Measurements from ENCODE around the gene TIAM1. TPM values are rescaled to one million over a fixed set of nuclear protein-coding genes. Genes with fewer than 3 reads are reported as not detected.

Gene TIAM1
- total RNA-seq, 1 donor from 2014 or later, result under 0.01 TPM

DNA sequence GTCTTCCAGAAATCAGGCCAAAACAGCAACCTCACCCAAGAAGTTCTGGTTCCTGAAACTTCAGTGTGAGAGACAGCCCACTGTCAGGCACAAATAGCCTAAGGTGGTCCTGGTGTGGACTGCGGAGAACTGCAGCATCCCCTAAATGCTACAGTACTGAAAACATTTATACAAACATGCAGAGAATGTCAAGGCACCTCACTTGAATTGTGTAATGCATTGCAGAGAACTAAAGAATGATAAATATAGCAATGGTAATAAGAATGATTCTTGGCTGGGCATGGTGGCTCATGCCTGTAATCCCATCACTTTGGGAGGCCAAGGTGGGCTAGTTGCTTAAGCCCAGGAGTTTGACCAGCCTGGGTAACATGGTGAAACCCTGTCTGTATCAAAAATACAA is 138.6 kb downstream of the TIAM1 start:
- DNase-seq (ENCODE audit: low read depth in 2 of 2), result no peak

DNA sequence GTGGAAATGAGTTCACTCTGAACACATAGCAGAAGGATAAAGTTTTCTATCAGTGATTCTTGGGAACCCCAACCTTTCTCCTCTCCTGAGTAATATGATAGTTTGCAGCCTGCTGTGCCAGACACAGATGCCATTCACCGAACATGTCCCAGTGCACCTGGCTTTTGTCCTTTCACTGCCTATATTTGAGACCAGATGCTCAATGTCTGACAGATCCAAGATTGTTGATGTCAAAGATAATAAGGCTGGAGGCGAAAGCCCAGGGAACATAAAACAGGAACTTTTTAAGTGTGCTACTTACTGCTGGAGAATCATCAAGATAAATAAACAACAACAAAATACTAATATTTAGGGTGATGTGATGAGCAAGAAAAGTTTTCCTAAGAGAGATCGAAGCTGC is 139.3 kb downstream of the TIAM1 start:
- DNase-seq (ENCODE audit: low read depth in 2 of 2), result no peak

DNA sequence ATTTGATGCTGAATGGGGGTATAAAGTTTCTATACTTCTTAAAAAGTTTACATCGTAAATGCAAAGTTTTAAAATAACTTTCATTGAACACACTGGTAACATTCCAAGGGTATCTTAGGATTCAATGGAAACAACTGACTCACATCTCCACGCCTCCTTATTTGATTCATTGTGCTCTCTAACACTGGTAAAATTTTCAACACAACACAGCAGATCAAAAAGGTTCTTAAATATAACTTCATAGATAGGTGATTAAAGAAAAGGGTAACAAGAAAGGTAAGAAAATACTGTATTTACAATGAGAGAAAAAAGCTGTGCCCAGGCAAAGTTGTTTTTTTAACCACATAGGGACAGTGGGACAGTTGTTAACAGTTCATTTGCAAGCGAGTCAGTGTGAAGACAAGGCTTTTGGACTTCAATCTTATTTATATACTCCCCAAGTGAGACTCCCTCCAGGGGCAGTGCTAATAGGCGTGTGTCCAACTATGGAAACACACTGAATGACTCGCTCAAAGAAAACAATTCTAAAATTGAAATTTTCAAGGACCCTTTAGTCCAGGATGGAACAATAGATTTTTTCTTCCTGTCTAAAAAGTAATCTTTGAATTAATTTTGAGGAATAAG is 140.5 kb downstream of the TIAM1 start:
- DNase-seq (ENCODE audit: low read depth in 2 of 2), result no peak

GRCh38 chr21:31201548-31201947 is 142.5 kb downstream of the TIAM1 start:
- DNase-seq (ENCODE audit: low read depth in 2 of 2), result no peak

- no peak for DNase-seq (ENCODE audit: low read depth in 2 of 2)
Observed at GRCh38 chr21:31201144-31201543, 142.9 kb downstream of the TIAM1 start.

DNA sequence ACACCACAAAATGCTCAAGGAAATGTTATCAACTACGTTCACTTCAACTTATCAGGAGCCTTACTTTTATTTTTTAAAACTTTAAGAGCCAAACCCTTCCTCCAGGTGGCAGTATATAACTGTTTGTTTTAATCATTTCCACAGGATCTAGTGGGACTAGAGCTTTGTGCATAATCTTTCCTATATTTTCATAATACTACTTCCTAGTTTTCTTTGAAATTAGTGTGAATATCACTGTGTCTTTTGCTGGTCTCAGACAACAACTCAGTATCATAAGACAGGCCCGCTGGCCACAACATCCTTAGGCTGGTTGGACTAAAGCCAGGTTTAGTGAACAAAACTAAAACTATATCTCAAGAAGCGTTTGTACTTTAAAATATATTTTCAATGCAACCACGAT is 145.5 kb downstream of the TIAM1 start:
- peak; percentile 54 to 64 for DNase-seq (ENCODE audit: low read depth in 2 of 2)

- no peak for DNase-seq (ENCODE audit: low read depth in 2 of 2)
Observed at GRCh38 chr21:31196724-31197123, 147.3 kb downstream of the TIAM1 start.

DNA sequence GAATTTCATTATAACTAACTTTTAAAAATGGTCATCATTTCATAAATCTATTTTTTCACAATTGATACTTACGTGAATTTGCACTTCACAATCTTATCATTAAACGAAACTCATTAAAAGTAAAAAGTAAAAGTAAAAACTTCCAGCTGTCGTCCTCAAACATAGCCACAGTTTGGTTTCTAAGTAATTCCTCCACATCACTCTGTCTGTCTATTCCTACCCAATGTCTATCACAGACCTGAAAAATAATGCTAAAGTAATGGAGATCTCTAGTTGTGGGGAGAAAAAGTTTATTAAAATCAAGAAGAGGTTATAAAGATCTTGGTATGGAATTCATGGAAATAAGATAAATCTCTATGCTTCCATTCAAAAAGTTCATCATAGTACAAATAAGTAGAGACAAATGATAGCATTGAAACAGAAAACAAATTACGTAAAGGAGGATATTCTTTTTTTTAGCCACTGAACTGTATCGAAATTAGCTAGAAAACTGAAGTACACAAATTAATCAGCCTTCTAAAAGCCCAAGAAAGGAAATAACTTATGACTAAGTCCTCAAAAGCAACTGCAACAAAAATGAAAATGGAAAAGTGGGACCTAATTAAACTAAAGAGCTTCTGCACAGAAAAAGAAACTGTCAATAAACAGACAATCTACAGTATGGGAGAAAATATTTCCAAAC is 148.6 kb downstream of the TIAM1 start:
- no peak for DNase-seq (ENCODE audit: low read depth in 2 of 2)

DNA sequence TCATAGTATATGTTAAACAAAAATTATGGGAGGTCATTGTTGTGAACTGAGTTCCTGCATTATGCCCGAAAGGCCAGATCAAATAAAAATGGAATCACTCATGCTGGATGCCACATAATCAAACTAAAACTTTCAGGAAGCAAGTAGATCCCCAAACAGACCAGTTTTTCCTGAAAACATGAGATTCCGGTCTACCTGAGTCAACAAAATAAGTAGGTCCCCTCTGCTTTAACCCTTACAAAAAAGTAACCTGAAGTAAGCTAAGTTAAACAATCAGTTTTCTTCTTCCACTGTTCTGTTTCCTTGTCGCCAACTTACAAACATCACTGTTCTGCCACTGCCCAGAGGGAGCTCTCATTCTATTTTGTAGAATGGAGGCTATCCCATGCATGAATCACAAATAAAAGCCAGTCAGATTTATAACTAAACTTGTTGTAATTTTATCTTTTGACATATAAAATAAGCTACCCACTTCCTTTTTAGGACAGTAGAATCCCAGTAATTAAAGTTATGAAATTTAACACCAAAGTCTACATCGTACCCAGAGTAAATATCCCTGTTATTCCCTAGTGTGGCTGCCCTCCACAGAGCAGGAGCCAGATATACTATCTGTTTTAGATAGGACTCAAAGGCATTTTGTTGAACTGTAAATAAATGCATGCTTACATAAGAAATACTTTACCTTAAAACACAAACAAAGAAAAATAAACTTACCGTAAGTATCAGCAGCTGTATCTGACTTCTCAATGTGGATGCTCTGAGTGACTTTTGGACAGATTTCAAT is 149.4 kb downstream of the TIAM1 start:
- no peak for DNase-seq (ENCODE audit: low read depth in 2 of 2)

GRCh38 chr21:31193761-31194160 is 150.3 kb downstream of the TIAM1 start:
- DNase-seq (ENCODE audit: low read depth in 2 of 2), result no peak

DNA sequence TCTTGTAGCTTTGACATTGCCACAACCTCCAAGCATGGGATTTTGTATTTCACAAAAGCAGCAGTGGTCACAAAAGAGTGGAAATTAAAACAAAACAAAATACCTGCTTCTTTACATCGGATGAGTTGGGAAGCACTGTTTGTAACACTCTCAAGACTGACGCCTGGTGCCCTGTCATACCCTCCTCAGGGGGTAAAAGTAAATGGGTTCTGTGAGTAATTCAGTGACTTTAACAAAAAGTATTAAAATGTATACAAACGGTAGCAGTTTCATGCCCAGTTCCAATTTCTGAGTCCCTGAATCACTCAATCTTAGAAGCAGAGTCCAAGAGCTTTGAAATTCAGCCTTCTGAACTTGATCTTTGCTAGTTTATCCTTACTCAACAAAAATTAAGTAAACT is 152.5 kb downstream of the TIAM1 start:
- no peak for DNase-seq (ENCODE audit: low read depth in 2 of 2)

DNA sequence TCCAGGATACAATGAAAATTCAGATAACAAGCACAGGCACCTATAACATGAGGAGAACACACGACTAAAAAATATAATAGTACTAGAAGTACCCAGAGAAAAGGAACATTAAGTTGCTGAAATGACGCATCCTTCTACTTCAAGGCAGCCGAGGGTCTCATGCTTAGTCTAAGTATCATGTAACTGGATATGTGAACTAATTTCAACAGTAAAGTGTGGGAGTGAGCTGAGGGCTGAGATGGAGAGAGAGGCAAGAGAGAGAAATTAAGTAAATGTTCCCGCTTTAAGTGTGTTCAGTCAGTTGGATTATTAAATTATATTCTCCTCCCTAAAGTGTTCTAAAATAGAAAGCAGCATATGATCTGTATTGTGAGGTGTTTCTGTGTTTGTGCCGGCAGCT is 153.5 kb downstream of the TIAM1 start:
- no peak for DNase-seq (ENCODE audit: low read depth in 2 of 2)

- no peak for DNase-seq (ENCODE audit: low read depth in 2 of 2)
Observed at GRCh38 chr21:31187499-31187898, 156.6 kb downstream of the TIAM1 start.

- no peak for DNase-seq (ENCODE audit: low read depth in 2 of 2)
Observed at GRCh38 chr21:31186916-31187315, 157.1 kb downstream of the TIAM1 start.

DNA sequence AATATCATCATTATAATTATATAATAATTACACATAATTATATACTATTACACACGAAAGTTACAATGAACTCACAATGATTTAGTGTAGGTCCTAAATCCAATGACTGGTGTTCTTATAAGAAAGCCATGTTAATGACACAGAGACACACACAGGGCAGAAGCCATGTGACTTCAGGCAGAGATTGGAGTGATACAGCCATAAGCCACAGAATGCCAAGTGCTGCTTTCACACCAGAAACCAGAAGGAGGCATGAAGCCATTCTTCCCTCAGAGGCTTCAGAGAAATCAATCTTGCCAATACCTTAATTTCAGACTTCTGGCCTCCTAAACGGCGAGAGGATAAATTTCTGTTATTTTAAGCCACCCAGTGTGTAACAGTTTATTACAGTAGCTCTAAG is 158.4 kb downstream of the TIAM1 start:
- no peak for DNase-seq (ENCODE audit: low read depth in 2 of 2)

DNA sequence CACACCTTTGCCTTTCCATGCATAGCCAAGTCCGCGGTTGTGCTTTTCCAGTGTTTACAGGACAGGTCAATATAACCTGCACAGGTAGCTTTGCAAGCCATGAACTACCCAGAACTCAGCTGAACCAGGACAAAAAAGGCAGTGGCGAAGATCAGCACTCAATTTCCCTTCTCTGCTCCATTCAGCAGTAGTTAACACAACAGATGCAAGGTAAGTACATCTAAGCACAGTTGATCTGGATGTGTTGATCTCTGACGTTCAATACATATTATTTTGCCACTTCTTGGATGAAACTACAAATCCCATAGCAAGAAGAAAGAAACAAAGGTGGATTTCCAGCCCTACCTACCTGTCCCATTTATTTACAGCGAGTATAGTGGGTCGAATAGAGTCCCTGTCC is 159.2 kb downstream of the TIAM1 start:
- DNase-seq (ENCODE audit: low read depth in 2 of 2), result no peak

- no peak for DNase-seq (ENCODE audit: low read depth in 2 of 2)
Observed at GRCh38 chr21:31184459-31184858, 159.6 kb downstream of the TIAM1 start.

DNA sequence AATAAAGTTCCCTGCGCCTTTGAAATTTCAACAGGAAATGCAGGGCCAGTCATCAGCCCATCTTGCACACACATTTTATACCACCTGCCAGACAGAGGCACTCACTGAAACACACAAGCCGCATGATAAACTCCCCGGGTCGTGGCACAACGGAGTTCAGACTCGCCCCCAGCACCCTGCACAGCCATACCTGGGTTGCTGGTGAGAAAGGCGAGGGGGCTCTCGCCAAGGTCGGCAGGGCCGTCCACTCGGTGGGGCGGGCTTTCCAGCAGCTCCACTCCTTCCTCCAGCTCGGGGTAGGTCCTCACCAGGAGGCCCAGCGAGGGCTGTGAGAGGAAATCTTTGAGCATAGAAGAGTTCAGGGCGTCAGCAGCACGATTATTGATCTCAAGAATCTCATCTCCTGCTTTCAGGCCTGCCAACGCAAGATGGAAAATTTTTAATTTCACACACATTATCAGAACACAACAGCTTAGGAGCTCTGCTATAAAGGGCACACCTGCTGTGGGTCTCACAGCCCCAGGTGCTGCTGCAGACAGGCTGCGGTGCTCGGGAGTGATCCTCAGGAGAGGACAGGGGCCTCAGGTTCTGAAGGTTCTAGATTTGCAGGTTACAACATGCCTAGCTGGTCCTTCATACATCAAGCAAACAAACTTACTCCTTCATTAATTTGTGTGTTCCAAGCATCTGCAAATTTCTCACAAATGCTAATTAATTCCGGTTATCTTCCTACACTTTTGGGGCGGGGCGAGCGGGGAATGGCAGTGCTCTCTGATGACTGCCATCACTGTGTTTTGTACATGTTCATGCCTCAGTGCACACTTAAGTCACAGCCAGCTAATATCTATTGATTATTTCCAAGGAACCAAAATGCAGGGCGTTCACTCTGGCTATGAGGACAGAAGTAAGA is 161.6 kb downstream of the TIAM1 start:
- DNase-seq (ENCODE audit: low read depth in 2 of 2), result no peak

DNA sequence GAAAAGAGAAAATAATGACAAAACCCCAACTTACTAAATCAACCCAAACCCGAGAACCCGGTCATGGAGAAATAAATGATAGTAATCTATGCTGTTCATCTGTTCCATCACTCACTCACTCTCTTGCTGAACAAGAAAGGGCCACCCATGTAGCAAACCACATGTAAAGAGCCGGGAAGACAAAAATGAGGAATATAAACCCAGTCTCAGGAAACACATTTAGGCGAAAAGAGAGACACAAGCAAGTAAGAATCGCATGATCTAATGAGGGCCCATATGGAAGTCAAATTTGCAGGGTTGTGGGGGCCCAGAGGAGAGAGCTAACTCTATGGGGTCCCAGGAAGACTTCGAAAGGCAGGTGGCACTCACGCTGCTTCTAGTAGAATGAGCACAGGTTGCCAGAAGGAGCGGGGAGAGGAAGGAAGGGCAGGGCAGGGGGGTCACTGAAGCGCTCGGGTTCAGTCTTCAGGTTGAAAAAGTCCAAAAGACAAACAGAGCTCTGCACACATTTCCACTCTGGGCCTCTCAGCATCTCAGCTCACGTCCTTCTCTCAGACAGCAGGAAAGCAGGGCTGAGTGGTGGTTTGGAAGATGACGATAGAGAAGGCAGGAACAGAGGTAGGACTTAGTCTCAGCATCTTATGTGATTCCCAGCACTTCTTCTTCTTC is 162.8 kb downstream of the TIAM1 start:
- DNase-seq (ENCODE audit: low read depth in 2 of 2), result no peak

GRCh38 chr21:31180256-31181081 is 163.6 kb downstream of the TIAM1 start:
- peak; percentile 54 to 56 for DNase-seq (ENCODE audit: low read depth in 2 of 2)

Data from lung microvascular endothelial cell (primary cell).